Measurements from ENCODE around the gene THBS2.

Gene THBS2

GRCh38 chr6:169213814-169214520 is 39.7 kb downstream of the THBS2 start:
- no peak for TF ChIP-seq SIN3A (IDR thresholded peaks at IDR 0.05; ENCODE audit: borderline replicate concordance, insufficient read depth, low read length)
- no peak for TF ChIP-seq TAF1 (IDR thresholded peaks at IDR 0.05; ENCODE audit: borderline replicate concordance, insufficient read depth, low read length)
- TF ChIP-seq FOXP2 (optimal IDR thresholded peaks at IDR 0.05; ENCODE audit: borderline replicate concordance, extremely low read depth, extremely low read length, insufficient read depth): no peak
- TF ChIP-seq POLR2AphosphoS5 (IDR thresholded peaks at IDR 0.05; ENCODE audit: low read depth, low read length): no peak
- no peak for TF ChIP-seq REST (IDR thresholded peaks at IDR 0.05; ENCODE audit: insufficient read depth in 1 of 2, low read depth in 2 of 2, low read length in 2 of 2)

DNA sequence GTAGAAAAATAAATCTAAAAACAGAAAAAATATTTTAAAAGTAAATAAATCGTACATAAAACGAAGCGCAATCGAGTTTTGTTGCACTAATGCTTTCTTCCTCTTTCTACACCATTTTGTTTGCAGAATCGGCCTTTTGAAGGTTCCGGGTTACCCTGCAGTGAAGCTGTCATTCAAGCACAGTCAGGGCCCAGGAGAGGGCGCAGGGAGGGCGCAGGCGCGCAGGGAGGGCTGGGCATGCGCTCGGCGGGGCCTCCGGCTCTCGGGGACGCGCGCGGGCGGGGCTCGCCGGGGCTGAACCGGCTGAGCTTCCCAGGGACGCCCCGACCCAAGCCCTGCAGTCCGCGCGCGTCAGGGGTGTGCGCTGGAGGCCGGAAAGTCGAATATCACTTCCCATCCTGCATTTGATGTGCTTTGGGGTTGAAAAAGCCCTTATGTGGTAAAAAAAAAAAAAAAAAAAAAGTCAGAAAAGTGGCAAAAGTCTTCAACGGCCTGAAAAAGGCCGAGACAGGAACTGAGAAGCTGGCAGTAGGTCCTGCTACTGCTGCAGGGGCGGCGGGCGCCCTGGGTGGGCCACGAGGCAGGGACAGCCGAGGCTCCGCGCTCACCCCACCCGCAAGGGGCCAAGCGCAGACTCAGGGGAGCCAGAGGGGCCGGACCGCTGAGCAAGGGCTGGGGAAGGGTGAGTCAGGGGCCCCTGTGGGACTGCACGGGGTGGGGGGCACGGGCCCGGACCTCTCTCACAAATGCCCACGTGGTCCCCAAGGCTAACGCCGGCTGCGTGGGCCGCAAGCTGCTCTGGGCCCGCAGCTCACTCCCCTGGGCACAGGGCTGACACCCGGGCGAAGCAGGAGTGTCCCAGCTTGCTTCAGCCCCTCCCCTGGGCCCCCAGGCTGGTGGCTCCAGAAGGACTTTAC is 40.5 kb downstream of the THBS2 start:
- no peak for TF ChIP-seq SIN3A (IDR thresholded peaks at IDR 0.05; ENCODE audit: borderline replicate concordance, insufficient read depth, low read length)
- TF ChIP-seq TAF1 (IDR thresholded peaks at IDR 0.05; ENCODE audit: borderline replicate concordance, insufficient read depth, low read length): no peak
- TF ChIP-seq REST (IDR thresholded peaks at IDR 0.05; ENCODE audit: insufficient read depth in 1 of 2, low read depth in 2 of 2, low read length in 2 of 2): no peak
- no peak for TF ChIP-seq POLR2AphosphoS5 (IDR thresholded peaks at IDR 0.05; ENCODE audit: low read depth, low read length)
- no peak for TF ChIP-seq FOXP2 (optimal IDR thresholded peaks at IDR 0.05; ENCODE audit: borderline replicate concordance, extremely low read depth, extremely low read length, insufficient read depth)

GRCh38 chr6:169212436-169212835 is 41.2 kb downstream of the THBS2 start:
- TF ChIP-seq REST (IDR thresholded peaks at IDR 0.05; ENCODE audit: insufficient read depth in 1 of 2, low read depth in 2 of 2, low read length in 2 of 2): no peak
- TF ChIP-seq SIN3A (IDR thresholded peaks at IDR 0.05; ENCODE audit: borderline replicate concordance, insufficient read depth, low read length): no peak
- TF ChIP-seq TAF1 (IDR thresholded peaks at IDR 0.05; ENCODE audit: borderline replicate concordance, insufficient read depth, low read length): no peak
- TF ChIP-seq FOXP2 (optimal IDR thresholded peaks at IDR 0.05; ENCODE audit: borderline replicate concordance, extremely low read depth, extremely low read length, insufficient read depth): no peak
- TF ChIP-seq POLR2AphosphoS5 (IDR thresholded peaks at IDR 0.05; ENCODE audit: low read depth, low read length): no peak

DNA sequence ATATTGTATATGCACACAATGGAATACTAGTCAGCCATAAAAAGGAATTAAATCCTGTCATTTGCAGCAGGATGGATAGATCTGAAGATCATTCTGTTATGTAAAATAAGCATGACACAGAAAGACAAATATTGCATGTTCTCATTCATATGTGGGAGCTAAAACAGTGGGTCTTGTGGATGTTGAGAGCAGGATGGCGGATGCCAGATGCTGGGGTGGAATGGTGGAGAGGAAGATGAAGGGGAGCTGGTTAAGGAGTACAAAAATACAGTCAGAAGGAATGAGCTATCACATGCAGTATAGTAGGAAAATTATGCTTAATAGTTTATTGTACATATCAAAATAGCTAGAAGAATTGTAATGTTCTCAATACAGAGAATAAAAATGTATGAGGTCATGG is 41.8 kb downstream of the THBS2 start:
- TF ChIP-seq FOXP2 (optimal IDR thresholded peaks at IDR 0.05; ENCODE audit: borderline replicate concordance, extremely low read depth, extremely low read length, insufficient read depth) (no peak), POLR2AphosphoS5 (IDR thresholded peaks at IDR 0.05; ENCODE audit: low read depth, low read length) (no peak), TAF1 (IDR thresholded peaks at IDR 0.05; ENCODE audit: borderline replicate concordance, insufficient read depth, low read length) (no peak), SIN3A (IDR thresholded peaks at IDR 0.05; ENCODE audit: borderline replicate concordance, insufficient read depth, low read length) (no peak), REST (IDR thresholded peaks at IDR 0.05; ENCODE audit: insufficient read depth in 1 of 2, low read depth in 2 of 2, low read length in 2 of 2) (no peak)
